ENCODE measurements around the gene XPC.

Gene XPC

DNA sequence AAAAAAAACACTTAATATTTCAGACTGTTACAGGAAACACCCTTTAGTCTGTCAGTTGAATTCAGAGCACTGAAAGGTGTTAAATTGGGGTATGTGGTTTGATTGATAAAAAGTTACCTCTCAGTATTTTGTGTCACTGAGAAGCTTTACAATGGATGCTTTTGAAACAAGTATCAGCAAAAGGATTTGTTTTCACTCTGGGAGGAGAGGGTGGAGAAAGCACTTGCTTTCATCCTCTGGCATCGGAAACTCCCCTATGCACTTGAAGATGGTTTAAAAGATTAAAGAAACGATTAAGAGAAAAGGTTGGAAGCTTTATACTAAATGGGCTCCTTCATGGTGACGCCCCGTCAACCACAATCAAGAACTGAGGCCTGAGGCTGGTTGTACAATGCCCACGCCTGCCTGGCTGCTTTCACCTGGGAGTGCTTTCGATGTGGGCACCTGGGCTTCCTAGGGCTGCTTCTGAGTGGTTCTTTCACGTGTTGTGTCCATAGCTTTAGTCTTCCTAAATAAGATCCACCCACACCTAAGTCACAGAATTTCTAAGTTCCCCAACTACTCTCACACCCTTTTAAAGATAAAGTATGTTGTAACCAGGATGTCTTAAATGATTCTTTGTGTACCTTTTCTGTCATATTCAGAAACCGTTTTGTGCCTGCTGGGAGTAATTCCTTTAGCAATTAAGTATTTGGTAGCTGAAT, 35.7 kb downstream of the XPC start:
- peak overlapping the region; percentile 41 for H3K4me3 Mint-ChIP-seq
- peaks cover 28% of the 10 kb centered on the region for H3K36me3 Mint-ChIP-seq (ENCODE audit: low read depth)
- H3K27me3 Mint-ChIP-seq (ENCODE audit: low read depth), result no peaks in the 10 kb centered on the region
- H3K27ac Mint-ChIP-seq, result peak overlapping the region; percentile 89
- peaks cover 37% of the 10 kb centered on the region for H3K4me1 Mint-ChIP-seq (ENCODE audit: low read depth)
- no peaks in the 10 kb centered on the region for H3K9me3 Mint-ChIP-seq

DNA sequence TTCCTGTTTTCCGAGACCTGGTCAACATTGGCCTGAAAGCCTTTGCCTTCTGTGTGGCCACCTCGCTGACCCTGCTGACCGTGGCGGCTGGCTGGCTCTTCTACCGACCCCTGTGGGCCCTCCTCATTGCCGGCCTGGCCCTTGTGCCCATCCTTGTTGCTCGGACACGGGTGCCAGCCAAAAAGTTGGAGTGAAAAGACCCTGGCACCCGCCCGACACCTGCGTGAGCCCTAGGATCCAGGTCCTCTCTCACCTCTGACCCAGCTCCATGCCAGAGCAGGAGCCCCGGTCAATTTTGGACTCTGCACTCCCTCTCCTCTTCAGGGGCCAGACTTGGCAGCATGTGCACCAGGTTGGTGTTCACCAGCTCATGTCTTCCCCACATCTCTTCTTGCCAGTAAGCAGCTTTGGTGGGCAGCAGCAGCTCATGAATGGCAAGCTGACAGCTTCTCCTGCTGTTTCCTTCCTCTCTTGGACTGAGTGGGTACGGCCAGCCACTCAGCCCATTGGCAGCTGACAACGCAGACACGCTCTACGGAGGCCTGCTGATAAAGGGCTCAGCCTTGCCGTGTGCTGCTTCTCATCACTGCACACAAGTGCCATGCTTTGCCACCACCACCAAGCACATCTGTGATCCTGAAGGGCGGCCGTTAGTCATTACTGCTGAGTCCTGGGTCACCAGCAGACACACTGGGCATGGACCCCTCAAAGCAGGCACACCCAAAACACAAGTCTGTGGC, 36.6 kb downstream of the XPC start:
- H3K27ac Mint-ChIP-seq, result peak overlapping the region; percentile 89
- no peaks in the 10 kb centered on the region for H3K27me3 Mint-ChIP-seq (ENCODE audit: low read depth)
- H3K4me3 Mint-ChIP-seq, result no peak overlapping the region
- H3K4me1 Mint-ChIP-seq (ENCODE audit: low read depth), result peaks cover 37% of the 10 kb centered on the region
- H3K36me3 Mint-ChIP-seq (ENCODE audit: low read depth), result peaks cover 28% of the 10 kb centered on the region
- H3K9me3 Mint-ChIP-seq, result no peaks in the 10 kb centered on the region

DNA sequence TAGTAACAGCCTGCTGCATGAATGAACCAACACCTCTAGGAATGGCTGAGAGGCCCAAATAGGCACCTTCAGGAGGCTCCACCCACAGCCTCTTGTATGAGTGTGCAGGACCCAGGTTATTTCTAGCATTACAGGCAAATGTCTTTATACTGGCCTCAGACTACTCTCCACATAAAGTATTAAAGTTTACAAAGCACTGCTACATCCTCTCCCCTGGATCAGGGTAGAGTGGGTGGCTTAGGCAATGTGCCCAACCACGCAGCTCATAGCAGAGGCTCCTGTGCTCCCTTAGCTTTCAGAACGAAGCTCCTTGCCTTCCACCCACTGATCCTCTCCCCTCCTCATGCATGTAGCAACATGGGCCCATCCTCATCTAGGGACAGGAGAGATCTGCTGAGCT, 37.3 kb downstream of the XPC start:
- H3K27me3 Mint-ChIP-seq (ENCODE audit: low read depth), result no peaks in the 10 kb centered on the region
- peak overlapping the region; percentile 57 for H3K27ac Mint-ChIP-seq
- no peak overlapping the region for H3K4me3 Mint-ChIP-seq
- peaks cover 30% of the 10 kb centered on the region for H3K36me3 Mint-ChIP-seq (ENCODE audit: low read depth)
- no peaks in the 10 kb centered on the region for H3K9me3 Mint-ChIP-seq
- H3K4me1 Mint-ChIP-seq (ENCODE audit: low read depth), result peaks cover 37% of the 10 kb centered on the region

DNA sequence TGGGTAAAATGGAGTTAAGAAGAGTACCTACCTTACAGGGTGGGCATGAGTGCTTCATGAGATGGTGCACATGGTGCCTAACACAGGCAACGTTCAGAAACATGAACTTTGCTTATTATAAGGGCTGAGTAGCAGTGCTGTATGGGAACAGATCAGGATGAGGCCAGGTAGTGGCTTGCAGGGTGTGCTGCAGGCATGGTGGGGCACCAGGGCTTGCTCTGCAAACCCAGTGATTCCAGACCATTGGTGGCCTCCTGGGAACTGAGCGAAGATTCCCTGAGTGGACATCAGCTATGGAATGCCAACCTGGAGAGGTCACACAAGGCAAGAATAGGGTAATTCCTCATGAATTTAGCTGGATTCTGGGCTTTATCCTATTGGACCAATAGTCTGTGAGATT, 37.7 kb downstream of the XPC start:
- Mint-ChIP-seq H3K4me3 (no peak overlapping the region), H3K27ac (peak overlapping the region; percentile 41), H3K36me3 (ENCODE audit: low read depth) (peaks cover 31% of the 10 kb centered on the region), H3K27me3 (ENCODE audit: low read depth) (no peaks in the 10 kb centered on the region), H3K4me1 (ENCODE audit: low read depth) (peaks cover 34% of the 10 kb centered on the region), H3K9me3 (no peaks in the 10 kb centered on the region)

- H3K36me3 Mint-ChIP-seq (ENCODE audit: low read depth), result peaks cover 29% of the 10 kb centered on the region
- no peak overlapping the region for H3K27ac Mint-ChIP-seq
- no peak overlapping the region for H3K4me3 Mint-ChIP-seq
- H3K9me3 Mint-ChIP-seq, result no peaks in the 10 kb centered on the region
- H3K27me3 Mint-ChIP-seq (ENCODE audit: low read depth), result no peaks in the 10 kb centered on the region
- H3K4me1 Mint-ChIP-seq (ENCODE audit: low read depth), result peaks cover 28% of the 10 kb centered on the region
Observed at GRCh38 chr3:14139771-14140170, 38.6 kb downstream of the XPC start.

GRCh38 chr3:14138878-14139655, 39.3 kb downstream of the XPC start:
- H3K4me1 Mint-ChIP-seq (ENCODE audit: low read depth), result peaks cover 23% of the 10 kb centered on the region
- peak overlapping the region; percentile 17 for H3K27ac Mint-ChIP-seq
- H3K27me3 Mint-ChIP-seq (ENCODE audit: low read depth), result no peaks in the 10 kb centered on the region
- H3K4me3 Mint-ChIP-seq, result no peak overlapping the region
- H3K9me3 Mint-ChIP-seq, result no peaks in the 10 kb centered on the region
- H3K36me3 Mint-ChIP-seq (ENCODE audit: low read depth), result peaks cover 27% of the 10 kb centered on the region

DNA sequence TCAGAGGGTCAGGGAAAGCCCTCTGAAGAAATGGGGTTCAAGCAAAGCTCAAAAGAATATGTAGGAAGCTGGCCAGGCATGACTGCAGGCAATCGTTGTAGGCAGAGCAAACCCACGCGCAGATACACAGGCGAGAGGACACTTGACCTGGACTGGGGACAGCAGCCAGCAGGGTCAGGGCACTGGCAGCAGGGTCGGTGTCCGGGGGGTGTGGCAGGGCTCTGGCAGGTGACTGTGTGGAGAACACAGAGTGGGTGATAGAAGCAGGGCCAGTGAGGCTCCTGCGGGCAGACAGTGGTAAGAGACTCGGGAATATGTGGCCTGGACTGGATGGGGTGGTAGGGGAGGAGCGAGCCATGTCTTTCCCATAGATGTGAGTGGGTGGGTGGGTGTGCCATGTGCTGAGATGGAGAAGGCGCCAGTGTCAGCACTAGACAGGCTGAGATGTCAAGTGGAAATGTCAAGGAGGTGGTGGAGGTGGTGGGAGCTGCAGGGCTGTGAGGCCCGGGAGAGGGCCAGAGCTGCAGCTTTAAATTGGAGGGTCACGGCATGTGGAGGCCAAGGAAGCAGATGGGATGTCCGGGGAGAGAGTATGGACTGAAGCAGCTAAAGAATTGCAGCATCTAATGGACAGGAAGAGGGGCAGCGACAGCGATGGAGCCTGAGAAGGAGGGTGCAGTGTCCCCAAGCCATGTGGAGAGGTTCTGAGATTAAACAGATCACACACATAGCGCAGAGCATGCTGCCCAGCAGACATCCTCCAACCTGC, 40.1 kb downstream of the XPC start:
- no peaks in the 10 kb centered on the region for H3K9me3 Mint-ChIP-seq
- peaks cover 27% of the 10 kb centered on the region for H3K36me3 Mint-ChIP-seq (ENCODE audit: low read depth)
- H3K4me1 Mint-ChIP-seq (ENCODE audit: low read depth), result peaks cover 17% of the 10 kb centered on the region
- no peak overlapping the region for H3K4me3 Mint-ChIP-seq
- H3K27me3 Mint-ChIP-seq (ENCODE audit: low read depth), result no peaks in the 10 kb centered on the region
- peak overlapping the region; percentile 17 for H3K27ac Mint-ChIP-seq

DNA sequence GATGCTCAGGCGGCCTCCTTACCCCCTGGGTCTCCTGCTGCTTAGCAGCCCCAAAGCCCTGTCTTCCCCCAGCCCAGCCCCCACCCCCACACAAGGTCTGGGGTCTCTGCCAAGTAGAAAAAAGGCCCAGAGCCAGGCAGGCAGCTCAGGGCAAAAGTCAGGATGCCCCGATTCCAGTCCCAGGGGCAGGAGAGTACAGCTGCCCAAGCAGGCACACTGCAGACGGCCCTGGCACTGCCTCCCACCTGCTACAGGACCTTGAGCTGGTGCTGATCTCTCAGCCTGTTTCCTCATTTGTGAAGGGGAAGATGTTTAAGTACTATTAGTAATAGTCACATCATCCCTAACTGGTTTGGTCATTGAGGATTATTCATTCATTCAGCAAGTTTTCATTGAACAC, 41.0 kb downstream of the XPC start:
- Mint-ChIP-seq H3K4me1 (ENCODE audit: low read depth) (peaks cover 10% of the 10 kb centered on the region), H3K36me3 (ENCODE audit: low read depth) (peaks cover 31% of the 10 kb centered on the region), H3K4me3 (no peak overlapping the region), H3K9me3 (no peaks in the 10 kb centered on the region), H3K27me3 (ENCODE audit: low read depth) (no peaks in the 10 kb centered on the region), H3K27ac (no peak overlapping the region)

DNA sequence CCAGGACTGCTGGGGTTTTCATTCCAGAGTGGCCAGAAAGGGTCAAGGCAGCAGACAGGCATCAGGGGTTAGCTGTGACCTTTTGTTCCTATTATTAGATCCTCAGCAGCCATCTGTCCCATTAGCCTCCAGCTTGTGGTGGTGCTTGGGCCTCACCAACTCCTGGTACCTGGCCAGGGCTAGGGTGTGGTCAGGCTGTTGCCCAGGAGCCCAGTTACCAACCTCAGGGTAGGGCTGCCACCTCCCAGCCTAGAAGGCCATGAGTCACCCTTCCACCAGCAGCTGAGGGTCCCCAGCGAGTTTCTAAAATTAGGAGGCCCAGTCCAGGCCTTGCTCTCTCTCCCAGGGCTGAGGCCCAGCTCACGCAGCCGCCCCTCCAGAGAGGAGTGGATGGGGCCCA, 41.4 kb downstream of the XPC start:
- Mint-ChIP-seq H3K36me3 (ENCODE audit: low read depth) (peaks cover 31% of the 10 kb centered on the region), H3K27ac (no peak overlapping the region), H3K4me3 (no peak overlapping the region), H3K9me3 (no peaks in the 10 kb centered on the region), H3K4me1 (ENCODE audit: low read depth) (peaks cover 6% of the 10 kb centered on the region), H3K27me3 (ENCODE audit: low read depth) (no peaks in the 10 kb centered on the region)

DNA sequence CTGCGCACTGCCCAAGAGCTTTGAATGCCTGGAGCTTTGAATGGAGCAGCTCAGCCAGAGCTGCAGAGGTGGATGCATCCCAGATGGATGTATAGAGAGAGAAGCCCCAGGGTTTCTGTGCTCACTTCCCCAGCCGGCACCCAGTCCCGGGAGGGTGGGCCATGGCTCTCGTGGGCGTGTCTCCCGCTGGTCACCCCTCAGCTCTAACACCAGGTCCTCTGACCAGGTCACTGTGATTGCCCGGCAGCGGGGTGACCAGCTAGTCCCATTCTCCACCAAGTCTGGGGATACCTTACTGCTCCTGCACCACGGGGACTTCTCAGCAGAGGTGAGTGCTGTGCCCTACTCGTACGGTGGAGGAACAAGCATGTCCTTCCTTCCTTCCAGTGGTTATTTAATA, 42.8 kb downstream of the XPC start:
- no peaks in the 10 kb centered on the region for H3K9me3 Mint-ChIP-seq
- no peak overlapping the region for H3K4me3 Mint-ChIP-seq
- peaks cover 3% of the 10 kb centered on the region for H3K4me1 Mint-ChIP-seq (ENCODE audit: low read depth)
- no peaks in the 10 kb centered on the region for H3K27me3 Mint-ChIP-seq (ENCODE audit: low read depth)
- no peak overlapping the region for H3K27ac Mint-ChIP-seq
- peaks cover 33% of the 10 kb centered on the region for H3K36me3 Mint-ChIP-seq (ENCODE audit: low read depth)

GRCh38 chr3:14134291-14134690, 44.1 kb downstream of the XPC start:
- no peak overlapping the region for H3K27ac Mint-ChIP-seq
- H3K27me3 Mint-ChIP-seq (ENCODE audit: low read depth), result no peaks in the 10 kb centered on the region
- peaks cover 36% of the 10 kb centered on the region for H3K36me3 Mint-ChIP-seq (ENCODE audit: low read depth)
- H3K9me3 Mint-ChIP-seq, result no peaks in the 10 kb centered on the region
- no peak overlapping the region for H3K4me3 Mint-ChIP-seq
- peaks cover 5% of the 10 kb centered on the region for H3K4me1 Mint-ChIP-seq (ENCODE audit: low read depth)

DNA sequence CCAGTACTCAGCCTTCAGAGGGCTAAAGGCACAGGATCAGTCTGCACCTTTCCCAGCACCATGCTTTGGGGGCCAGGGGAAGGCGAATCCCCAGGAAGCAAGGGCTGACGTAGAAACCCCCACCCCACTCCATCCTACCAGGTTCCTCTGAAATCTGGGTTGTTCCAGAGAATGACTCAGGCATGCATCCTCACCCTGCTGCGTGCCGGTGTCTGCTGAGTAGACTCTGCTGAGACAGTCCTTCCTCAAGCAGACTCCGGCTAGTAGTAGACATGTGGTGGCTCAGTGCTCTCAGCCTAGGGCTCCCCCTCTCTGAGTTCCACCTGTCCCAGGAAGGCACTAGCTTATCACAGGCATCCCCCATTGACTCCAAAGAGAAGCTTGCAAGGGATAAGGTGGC, 44.5 kb downstream of the XPC start:
- Mint-ChIP-seq H3K9me3 (no peaks in the 10 kb centered on the region), H3K27ac (no peak overlapping the region), H3K27me3 (ENCODE audit: low read depth) (no peaks in the 10 kb centered on the region), H3K4me3 (no peak overlapping the region), H3K36me3 (ENCODE audit: low read depth) (peaks cover 39% of the 10 kb centered on the region), H3K4me1 (ENCODE audit: low read depth) (peaks cover 5% of the 10 kb centered on the region)

DNA sequence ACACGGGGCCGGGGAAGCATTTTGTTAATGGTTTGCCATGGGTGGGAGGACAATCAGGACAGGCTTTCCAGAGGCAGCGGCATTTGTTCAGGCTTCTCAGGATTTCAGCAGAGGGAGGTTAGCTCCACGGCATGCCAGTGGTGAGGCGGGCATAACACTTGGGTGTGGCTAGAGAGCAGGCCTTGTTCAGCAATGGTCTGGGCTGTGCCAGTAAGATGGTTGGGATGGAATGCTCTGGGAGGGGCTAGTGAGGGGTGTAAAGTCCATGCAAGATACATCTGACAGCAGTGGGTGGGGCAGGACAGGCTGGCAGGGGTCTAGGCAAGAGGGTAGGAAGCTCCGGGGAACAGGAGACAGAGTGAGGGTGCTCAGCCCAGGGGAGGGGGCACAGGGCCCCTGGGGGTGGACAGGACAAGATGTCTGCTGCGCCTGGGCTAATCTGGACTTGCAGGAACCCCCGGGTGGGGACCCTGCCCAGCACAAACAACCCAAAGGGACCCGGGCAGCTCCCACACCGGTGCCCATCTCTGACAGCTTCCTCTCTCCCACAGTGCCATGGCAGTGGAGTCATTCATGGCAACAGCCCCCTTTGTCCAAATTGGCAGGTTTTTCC, 45.1 kb downstream of the XPC start:
- Mint-ChIP-seq H3K36me3 (ENCODE audit: low read depth) (peaks cover 42% of the 10 kb centered on the region), H3K27me3 (ENCODE audit: low read depth) (no peaks in the 10 kb centered on the region), H3K4me1 (ENCODE audit: low read depth) (peaks cover 10% of the 10 kb centered on the region), H3K4me3 (no peak overlapping the region), H3K27ac (peak overlapping the region; percentile 11), H3K9me3 (no peaks in the 10 kb centered on the region)

DNA sequence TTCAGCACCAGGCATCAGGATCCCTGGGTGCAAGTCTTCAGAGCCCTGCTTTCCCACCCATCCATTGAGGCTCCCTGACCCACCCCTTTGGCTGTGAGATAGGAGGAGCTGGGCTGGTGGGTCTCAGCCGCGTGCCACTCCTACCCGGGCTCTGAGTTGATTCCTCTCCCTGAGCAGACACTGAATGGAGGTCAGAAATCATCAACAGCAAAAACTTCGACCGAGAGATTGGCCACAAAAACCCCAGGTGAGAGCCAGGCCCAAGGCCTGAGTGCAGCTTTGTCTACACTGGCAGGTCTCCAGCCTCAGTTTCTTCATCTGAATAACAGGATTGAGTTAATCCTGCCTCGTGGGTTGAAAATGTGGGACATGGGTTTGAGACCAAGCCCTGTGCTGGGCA, 45.7 kb downstream of the XPC start:
- no peak overlapping the region for H3K4me3 Mint-ChIP-seq
- H3K9me3 Mint-ChIP-seq, result no peaks in the 10 kb centered on the region
- H3K27ac Mint-ChIP-seq, result peak overlapping the region; percentile 11
- peaks cover 48% of the 10 kb centered on the region for H3K36me3 Mint-ChIP-seq (ENCODE audit: low read depth)
- no peaks in the 10 kb centered on the region for H3K27me3 Mint-ChIP-seq (ENCODE audit: low read depth)
- H3K4me1 Mint-ChIP-seq (ENCODE audit: low read depth), result peaks cover 16% of the 10 kb centered on the region

All from T-helper 1 cell treated with Interleukin-12 subunit alpha and Interleukin-12 subunit beta and Interleukin-4 antibody, amounts not matched to agents 30 μg/mL and 1 μg/mL, for 36 hours (primary cell).